ENCODE data around the gene TRIM7.
A peak's percentile ranks its signal among the peaks of the same experiment; 100 is the strongest.

Gene TRIM7

GRCh38 chr5:181170237-181170825, 34.7 kb downstream of the TRIM7 start:
- DNase-seq: no peak

DNA sequence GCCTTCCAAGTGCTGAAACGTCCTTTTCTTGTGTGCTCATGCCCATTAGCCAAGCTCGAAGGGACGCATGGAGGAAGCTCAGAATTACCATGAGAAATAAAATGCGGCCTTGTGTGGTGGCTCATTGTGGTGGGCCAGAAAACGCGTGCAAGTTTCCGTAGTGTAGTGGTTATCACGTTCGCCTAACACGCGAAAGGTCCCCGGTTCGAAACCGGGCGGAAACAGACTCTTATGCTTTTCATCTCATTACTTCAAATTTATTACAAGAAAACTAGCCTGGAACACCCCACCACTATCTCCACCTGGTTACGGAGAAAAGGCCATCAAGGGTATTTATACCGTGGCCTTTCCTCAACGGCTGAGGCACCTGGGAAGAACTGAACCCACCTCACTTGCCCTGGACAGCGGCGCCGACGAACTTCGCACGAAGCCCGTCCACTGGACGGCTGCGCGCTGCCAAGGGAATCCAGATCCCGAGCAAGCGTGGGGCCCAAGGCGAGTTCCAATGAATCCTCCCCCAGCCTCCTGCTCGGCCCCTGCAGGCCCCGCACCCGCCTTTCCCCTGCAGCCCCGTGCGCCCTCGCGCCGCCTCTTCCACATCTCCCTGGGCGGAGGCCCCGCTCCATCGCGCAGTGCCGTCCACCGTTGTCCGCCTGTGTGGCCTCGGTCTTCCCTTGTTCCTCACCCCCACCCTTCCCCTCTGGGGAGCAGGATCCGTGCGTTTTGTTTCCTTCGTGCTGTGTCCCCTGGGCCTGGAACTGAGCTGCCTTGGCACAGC, 35.3 kb downstream of the TRIM7 start:
- DNase-seq: peak; percentile 56 to 80

DNA sequence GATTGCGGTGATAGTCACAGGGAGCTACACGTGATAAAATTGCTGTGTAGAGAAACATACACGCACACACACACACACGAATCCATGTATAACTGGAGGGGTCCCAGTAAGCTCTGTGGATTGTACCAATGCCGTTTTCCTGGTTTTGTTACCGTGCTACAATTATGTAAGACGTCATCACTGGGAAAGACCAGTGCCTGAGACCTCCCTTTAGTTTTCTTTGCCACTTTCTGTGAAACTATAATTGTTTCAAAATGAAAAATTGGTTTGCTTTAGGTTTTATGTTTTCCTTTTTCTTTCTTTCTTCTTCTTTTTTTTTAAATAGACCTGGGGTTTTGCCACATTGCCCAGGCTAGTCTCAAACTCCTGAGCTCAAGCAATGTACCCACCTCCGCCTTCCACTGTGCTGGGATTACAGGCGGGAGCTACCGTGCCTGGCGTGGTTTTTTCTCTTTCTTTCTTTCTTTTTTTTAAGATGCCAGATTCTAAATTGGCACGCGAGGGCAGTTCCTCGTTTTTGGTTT, 36.3 kb downstream of the TRIM7 start:
- no peak for DNase-seq

GRCh38 chr5:181167814-181168488, 37.0 kb downstream of the TRIM7 start:
- peak in 1 of 2 donors; percentile 20 for DNase-seq

GRCh38 chr5:181166812-181167733, 37.9 kb downstream of the TRIM7 start:
- no peak for DNase-seq

DNA sequence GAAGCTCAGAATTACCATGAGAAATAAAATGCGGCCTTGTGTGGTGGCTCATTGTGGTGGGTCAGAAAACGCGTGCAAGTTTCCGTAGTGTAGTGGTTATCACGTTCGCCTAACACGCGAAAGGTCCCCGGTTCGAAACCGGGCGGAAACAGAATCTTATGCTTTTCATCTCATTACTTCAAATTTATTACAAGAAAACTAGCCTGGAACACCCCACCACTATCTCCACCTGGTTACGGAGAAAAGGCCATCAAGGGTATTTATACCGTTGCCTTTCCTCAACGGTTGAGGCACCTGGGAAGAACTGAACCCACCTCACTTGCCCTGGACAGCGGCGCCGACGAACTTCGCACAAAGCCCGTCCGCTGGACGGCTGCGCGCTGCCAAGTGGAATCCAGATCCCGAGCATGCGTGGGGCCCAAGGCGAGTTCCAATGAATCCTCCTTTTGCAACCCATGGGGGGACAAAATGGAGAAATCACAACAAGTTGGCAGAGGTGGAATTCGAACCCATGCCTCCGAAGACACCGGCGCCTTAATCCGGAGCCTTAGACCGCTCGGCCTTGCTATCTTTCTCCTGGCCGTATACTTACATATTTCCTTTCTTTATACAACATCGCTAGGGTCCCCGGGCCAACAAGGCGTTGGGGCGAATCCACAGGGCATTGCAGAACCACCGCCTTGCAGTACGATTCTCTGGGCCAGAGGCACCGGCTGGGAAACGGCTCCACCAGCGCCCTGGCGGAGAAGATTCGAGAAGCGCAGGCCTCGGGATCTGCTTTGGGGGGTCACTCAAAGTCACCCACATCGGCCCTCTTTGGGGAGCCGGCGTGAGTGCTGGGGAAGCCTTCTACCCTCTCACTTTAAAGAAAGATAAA, 40.7 kb downstream of the TRIM7 start:
- DNase-seq: no peak

DNA sequence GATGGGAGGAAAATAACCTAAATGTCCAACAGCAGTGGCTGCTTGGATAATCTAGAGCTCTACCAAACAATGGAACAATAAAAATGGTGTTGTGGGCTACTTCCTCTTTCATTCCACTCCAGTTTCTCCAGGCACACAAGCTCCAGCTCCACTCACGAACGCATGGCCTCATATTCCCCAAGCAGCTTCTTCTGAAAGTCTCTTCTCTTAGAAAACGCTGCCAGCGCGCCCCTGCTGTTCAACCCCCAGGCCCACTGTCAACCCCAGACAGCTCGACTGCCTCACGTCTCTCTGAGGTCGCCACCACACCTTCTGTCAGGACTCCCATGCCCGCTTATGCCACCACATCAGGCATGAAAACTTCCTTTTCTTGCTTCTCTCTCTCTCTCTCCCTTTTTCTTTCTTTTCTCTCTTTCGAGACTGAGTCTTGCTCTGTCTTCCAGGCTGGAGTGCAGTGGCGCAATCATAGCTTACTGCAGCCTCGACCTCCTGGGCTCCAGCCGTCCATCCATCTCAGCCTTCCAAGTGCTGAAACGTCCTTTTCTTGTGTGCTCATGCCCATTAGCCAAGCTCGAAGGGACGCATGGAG, 41.4 kb downstream of the TRIM7 start:
- no peak for DNase-seq

- DNase-seq: no peak
Observed at GRCh38 chr5:181161534-181162175, 43.3 kb downstream of the TRIM7 start.

DNA sequence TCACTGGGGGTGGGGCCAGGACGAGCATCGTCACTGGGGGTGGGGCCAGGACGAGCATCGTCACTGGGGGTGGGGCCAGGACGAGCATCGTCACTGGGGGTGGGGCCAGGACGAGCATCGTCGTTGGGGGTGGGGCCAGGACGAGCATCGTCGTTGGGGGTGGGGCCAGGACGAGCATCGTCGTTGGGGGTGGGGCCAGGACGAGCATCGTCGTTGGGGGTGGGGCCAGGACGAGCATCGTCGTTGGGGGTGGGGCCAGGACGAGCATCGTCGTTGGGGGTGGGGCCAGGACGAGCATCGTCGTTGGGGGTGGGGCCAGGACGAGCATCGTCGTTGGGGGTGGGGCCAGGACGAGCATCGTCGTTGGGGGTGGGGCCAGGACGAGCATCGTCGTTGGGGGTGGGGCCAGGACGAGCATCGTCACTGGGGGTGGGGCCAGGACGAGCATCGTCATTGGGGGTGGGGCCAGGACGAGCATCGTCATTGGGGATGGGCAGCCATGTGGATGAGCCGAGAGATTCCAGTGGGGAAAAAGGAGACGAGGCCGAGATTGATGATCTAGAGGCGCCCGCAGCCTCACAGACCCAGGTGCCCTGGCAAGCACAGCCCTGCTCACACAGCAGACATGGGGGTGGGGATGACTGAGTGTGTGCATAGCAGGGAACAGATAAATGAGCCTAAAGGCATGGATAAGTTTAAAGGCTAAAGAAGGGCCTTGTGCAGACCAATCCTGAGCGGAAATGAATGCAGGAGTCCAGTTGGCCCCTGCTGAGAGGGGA, 44.1 kb downstream of the TRIM7 start:
- DNase-seq: peak; percentile 66 to 75

DNA sequence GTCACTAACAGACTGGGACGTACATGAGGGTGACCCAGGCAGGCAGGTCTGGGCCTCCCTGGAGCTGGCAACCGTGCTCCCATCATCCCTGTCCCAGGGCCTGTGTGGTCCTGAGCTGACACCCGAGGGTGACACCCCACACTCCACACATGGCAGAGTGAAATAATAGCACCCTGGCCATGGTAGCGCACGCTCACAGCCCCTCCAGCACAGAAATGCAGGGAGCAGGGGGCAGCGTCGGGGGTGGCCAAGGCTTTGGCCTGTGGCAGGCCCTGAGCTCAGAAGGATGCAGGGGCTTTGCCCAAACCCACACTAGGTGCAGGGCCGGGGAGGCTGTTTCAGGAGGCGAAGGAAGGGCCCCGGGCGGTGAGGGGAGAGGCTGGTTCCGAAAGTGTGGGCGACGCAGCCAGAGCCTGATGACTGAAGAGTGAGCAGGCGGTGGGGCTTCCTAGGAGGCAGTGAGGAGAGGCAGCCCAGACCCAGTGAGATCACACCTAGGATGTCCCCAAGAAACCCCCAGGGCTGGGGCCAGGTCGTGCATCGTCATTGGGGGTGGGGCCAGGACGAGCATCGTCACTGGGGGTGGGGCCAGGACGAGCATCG, 44.7 kb downstream of the TRIM7 start:
- peak; percentile 88 to 89 for DNase-seq

GRCh38 chr5:181159286-181160151, 45.5 kb downstream of the TRIM7 start:
- DNase-seq: peak; percentile 89 to 91

DNA sequence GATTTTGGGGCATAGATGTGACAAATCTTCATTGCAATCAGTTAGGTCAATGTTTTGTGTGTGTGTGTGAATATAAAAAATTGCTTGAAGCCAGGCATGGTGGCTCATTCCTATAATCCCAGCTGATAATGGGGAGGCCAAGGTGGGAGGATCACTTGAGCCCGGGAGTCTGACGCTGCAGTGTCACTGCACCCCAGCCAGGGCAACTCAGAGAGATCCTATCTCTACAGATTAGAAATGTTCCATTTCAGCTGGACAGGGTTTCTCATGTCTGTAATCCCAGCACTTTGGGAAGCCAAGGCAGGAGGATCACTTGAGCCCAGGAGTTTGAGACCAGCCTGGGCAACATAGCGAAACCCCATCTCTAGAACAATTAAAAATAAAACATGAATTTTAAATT, 46.1 kb downstream of the TRIM7 start:
- no peak for DNase-seq

DNA sequence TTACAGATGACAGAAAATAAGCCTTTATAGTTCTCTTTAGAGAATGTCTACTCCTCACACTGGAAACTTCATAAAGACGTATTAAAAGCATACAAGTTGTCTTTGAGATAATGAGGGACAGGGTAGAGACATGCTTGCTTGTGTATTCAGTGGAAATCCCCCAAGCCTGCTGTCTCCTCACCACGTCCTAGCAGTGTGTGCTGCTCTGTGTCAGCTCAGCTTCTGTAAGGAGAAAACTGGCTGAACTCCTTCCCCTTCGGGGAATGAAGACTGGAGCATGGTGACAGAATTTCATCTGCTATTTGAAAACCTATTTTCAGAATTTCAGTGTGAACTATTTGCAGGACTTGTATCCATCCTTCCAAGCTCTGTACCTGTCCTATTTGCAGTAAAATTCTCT, 48.2 kb downstream of the TRIM7 start:
- no peak for DNase-seq

DNA sequence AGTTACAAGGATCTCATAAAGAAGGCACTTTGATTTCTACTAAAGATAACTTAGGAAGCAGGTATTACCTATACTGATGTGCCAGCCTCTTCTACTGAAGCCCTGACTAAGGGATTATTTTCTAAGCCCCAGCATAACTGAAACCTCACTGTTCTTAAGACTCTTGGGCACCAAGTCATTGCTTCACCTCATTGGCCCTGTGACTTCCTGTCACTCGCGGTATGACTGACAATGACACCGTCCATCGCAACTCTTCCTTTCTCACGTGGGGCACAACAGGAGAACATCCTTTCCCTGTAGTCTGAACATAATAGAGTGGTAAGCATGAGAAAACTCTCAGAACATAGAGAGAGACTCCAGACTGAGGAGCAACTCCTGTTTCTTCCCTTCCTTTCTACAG, 51.2 kb downstream of the TRIM7 start:
- DNase-seq: no peak

DNA sequence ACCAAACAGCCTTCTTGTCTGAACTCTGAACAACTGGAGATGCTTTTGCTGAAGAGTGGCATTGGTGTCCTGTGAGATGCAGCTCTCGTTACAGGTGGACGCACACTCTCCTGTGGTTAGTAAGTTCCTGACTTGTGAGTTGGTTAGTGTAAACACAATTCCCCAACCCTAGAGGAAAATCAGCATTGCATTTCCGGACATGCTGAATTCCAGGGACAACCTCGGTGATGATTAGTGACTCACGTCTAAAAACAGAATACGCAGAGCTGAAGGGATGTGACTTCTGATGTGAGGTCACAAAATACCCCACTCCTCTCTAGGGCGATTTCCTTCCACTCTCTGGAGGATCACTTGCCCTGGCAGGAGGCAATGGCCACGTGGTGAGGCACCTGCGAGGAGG, 52.6 kb downstream of the TRIM7 start:
- no peak for DNase-seq

DNA sequence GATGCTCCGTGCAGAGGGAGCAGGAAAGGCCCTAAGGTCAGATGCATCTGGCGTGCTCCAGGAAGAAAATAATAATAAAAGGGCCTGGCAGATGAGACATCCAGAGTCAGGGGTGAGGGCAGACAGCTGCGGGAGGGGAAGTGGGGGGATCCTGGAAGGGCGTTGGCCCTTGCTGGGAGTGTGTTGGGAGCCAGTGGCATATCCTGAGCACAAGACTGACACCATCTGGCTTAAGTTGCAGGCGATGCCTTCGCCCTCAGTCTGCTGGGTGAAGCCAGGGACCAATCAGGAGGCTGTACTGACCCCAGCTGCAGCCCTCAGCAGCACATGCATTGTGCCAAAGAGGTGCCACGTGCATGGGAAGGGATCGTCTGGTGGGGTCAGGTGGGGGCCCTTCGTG, 53.9 kb downstream of the TRIM7 start:
- DNase-seq: no peak

DNA sequence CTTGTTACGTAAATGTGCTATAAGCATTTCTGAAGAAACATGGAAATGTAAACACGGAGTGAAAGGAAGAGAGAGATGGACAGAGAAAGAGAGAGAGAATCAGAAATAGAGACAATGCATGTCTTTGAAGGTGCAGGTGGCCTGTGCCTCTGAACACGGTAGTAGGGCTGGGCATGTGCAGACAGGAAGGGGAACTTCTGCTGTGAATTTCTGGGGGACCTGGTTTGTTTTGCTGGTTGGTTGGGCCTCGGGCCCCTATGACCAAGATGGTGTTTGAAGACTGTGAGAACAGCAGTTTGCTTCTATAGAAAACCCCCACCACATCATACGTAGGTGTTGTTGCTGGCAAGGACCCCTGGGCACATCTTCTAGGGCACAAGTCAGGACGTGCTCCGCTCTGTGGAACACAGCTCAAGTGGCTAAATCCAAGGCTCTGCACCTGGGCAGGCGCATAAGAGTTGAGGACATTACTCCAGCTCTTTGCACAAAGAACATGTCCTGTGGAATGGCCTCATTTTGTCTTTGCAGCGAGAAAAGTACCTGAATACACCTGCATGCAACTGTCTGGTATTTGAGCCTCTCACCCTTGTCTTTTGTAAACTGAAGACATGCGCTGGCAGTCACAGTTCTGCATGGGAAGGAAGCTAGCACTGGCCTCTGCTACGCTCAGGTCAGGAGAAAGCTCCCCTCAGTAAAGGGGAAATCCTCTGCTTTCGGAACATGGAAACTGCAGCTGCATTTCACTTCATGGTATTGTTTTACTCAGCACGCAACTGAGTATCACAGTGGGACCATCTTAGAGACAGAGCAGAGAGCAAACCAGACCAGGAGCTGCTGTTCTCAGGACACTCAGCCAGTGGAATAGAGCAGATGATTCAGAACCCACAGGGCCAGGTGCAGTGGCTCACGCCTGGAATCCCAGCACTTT, 54.9 kb downstream of the TRIM7 start:
- DNase-seq: no peak

All from CD4-positive, alpha-beta T cell treated with Interleukin-4 for 1 hour (primary cell).